Smooth muscle cell (in vitro differentiated cells): ENCODE data around the gene SARM1. TPM values are rescaled to one million over a fixed set of nuclear protein-coding genes. Genes with fewer than 3 reads are reported as not detected.

Experiments used
- microRNA-seq: library from miRNA; unstranded; fragments of <30 nt; microRNA quantifications from one replicate; pipeline ENCODE4, GENCODE V29; 2016; ENCODE audit warnings: borderline number of aligned reads
- polyA plus RNA-seq: library from polyadenylated mRNA; unstranded; fragments of >200 nt; fragmentation: Nextera tagmentation; extraction: Ambion mirVana; gene quantifications from 2 replicates; pipeline ENCODE4 v1.2.1, GENCODE V29; 2016
- total RNA-seq: library from RNA; depleted of rRNA; stranded (reverse); fragments of >200 nt; gene quantifications from 2 replicates; pipeline ENCODE4 v1.2.3, GENCODE V29; 2014

The SARM1 gene
- total and polyA plus RNA-seq, 2 experiments from 2014 or later, result 8.3 to 13.4 TPM

Small RNAs within 50 kb of the gene (microRNA-seq; reads per million reads assigned to microRNA genes)
- 1.8 reads per million for gene MIR4723

Other genes with a start within 250 kb of the SARM1 start
- gene TMEM97, start 52.5 kb upstream of the SARM1 start, total RNA-seq, result 11.2 and 12.1 TPM in 2 replicates
- gene TMEM97, start 52.5 kb upstream of the SARM1 start, polyA plus RNA-seq, result 15.8 and 17.2 TPM in 2 replicates
- 49.8 and 102 TPM in 2 replicates for gene IFT20, start 36.2 kb upstream of the SARM1 start, total RNA-seq
- gene IFT20, start 36.2 kb upstream of the SARM1 start, polyA plus RNA-seq, result 83.8 and 88.9 TPM in 2 replicates
- 81.0 and 89.9 TPM in 2 replicates for gene TNFAIP1, start 35.9 kb upstream of the SARM1 start, total RNA-seq
- 75.0 and 82.4 TPM in 2 replicates for gene TNFAIP1, start 35.9 kb upstream of the SARM1 start, polyA plus RNA-seq
- 52.6 and 55.0 TPM in 2 replicates for gene POLDIP2, start 14.2 kb upstream of the SARM1 start, total RNA-seq
- 82.9 and 83.2 TPM in 2 replicates for gene POLDIP2, start 14.2 kb upstream of the SARM1 start, polyA plus RNA-seq
- gene SEBOX, start 6.5 kb upstream of the SARM1 start, total RNA-seq, result not detected in 2 replicates
- gene SEBOX, start 6.5 kb upstream of the SARM1 start, polyA plus RNA-seq, result not detected in 2 replicates
- gene VTN, start 1.4 kb upstream of the SARM1 start, total RNA-seq, result 60.3 and 90.5 TPM in 2 replicates
- gene VTN, start 1.4 kb upstream of the SARM1 start, polyA plus RNA-seq, result 71.2 and 90.3 TPM in 2 replicates
- 5.1 and 20.9 TPM in 2 replicates for gene SLC46A1, start 34.5 kb downstream of the SARM1 start, total RNA-seq
- gene SLC46A1, start 34.5 kb downstream of the SARM1 start, polyA plus RNA-seq, result 7.0 and 10.3 TPM in 2 replicates
- gene SLC13A2, start 102.0 kb downstream of the SARM1 start, total RNA-seq, result not detected in 2 replicates
- gene SLC13A2, start 102.0 kb downstream of the SARM1 start, polyA plus RNA-seq, result not detected in 2 replicates
- gene FOXN1, start 134.7 kb downstream of the SARM1 start, total RNA-seq, result 0.36 TPM in 1 of 2 replicates, not detected in the other
- gene FOXN1, start 134.7 kb downstream of the SARM1 start, polyA plus RNA-seq, result not detected in 2 replicates
- 46.9 and 48.3 TPM in 2 replicates for gene UNC119, start 180.9 kb downstream of the SARM1 start, total RNA-seq
- 35.9 and 40.2 TPM in 2 replicates for gene UNC119, start 180.9 kb downstream of the SARM1 start, polyA plus RNA-seq
- 27.4 and 61.3 TPM in 2 replicates for gene PIGS, start 199.8 kb downstream of the SARM1 start, total RNA-seq
- 69.2 and 75.4 TPM in 2 replicates for gene PIGS, start 199.8 kb downstream of the SARM1 start, polyA plus RNA-seq
- gene ALDOC, start 205.2 kb downstream of the SARM1 start, total RNA-seq, result 72.6 and 106 TPM in 2 replicates
- gene ALDOC, start 205.2 kb downstream of the SARM1 start, polyA plus RNA-seq, result 61.7 and 71.5 TPM in 2 replicates
- gene SPAG5, start 227.3 kb downstream of the SARM1 start, total RNA-seq, result 13.9 and 21.3 TPM in 2 replicates
- gene SPAG5, start 227.3 kb downstream of the SARM1 start, polyA plus RNA-seq, result 19.8 and 23.7 TPM in 2 replicates
- gene RSKR, start 242.5 kb downstream of the SARM1 start, total RNA-seq, result 2.2 and 3.8 TPM in 2 replicates
- gene RSKR, start 242.5 kb downstream of the SARM1 start, polyA plus RNA-seq, result 2.0 and 2.3 TPM in 2 replicates